Omental fat pad (tissue), 4 donors: ENCODE measurements around the gene CTAGE6. TPM values are rescaled to one million over a fixed set of nuclear protein-coding genes. Genes with fewer than 3 reads are reported as not detected.
A peak's percentile ranks its signal among the peaks of the same experiment; 100 is the strongest.
"Not testable (repeated sequence)": the region's sequence is repeated elsewhere in the genome, so short reads cannot be mapped to it uniquely, and the experiment has no call there.

Experiments
- ATAC-seq: fragments of 150-250 bp; one replicate; pipeline ENCODE4 v1.9.1; 2016; ENCODE audit warnings: mild to moderate bottlenecking, moderate library complexity; ENCODE audit not compliant: low FRiP score
- DNase-seq: peaks from one replicate; pipeline ENCODE4 v3.0.0-alpha.2; 2019; ENCODE audit warnings: low spot score
- total RNA-seq, 4 donors: library from RNA; depleted of rRNA; stranded (reverse); fragments of >200 nt; gene quantifications; one replicate each; pipeline ENCODE4 v1.1.0, GENCODE V29; 2016

The CTAGE6 gene
- total RNA-seq, result 1 to 10 TPM in 1 of 4 donors, under 1 TPM in 2, not detected in 1; 0.38 to 3.3 (median 0.48) TPM

DNA sequence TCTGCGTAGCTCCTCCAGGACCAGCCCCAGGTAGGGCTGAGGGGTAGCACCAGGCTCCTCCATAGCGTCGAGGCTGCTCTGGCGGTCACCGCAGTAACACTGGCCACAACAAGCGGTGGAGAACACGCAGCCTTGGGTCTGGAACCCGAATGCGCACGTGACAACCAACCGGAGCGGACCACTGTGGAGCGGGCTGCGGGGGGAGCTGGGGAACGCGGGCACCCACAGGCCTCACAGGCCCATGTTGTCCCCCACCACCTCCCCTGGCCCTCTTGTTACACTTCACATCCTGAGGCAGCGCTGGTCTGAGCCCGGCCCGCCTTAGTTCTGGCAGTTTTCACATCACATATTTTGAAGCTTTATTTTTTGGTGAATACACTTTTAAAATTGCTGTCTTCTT is at the start of gene CTAGE6:
Gene CTAGE6 (minus strand): TSS at position 101 of the 400 bp plus-strand sequence. CDS start 38 bp downstream, at position 63.
- DNase-seq, ATAC-seq: not testable (repeated sequence)

DNA sequence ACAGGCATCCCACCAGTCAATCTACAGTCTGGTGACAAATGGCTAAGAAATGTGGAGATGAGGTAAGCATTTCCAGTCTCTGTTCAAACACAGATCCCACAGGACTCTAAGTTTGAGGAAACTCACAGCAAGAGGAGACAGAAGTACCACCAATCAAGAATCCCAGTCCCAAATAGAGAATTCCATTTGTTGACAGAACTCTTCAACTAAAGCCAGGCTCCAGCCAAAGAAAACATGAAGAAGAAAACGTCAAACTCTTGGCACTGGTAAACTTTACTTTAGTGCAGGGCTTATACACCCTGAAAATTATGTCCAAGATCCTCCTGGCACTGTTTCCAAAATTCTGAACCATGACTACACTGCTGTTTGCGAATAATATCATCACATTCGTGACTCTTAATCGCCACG is 49.2 kb upstream of the CTAGE6 start:
- peak; percentile 83 for ATAC-seq
- not testable (repeated sequence) for DNase-seq

DNA sequence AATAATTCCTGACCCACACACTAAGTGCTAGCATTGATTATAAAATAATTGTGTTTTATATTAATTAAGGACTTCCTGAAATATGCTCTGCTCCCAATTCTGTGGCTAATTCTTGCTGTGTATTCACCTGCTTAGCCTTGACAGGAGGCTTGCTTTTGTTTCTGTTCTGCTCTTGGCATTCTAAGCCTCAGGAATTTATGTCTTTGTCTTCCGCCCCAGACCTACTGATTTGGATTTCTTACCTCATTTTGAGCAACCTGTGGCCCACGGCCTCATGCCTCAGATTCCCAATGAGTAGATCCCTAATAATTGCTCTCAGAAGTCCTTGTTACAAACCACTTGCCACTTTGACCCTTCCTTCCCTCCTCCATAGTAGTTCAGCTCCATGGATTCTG is 40.4 kb upstream of the CTAGE6 start:
- DNase-seq, ATAC-seq: not testable (repeated sequence)

- ATAC-seq, DNase-seq: not testable (repeated sequence)
These were observed 39.8 kb upstream of the CTAGE6 start for GRCh38 chr7:143797119-143797895.

DNA sequence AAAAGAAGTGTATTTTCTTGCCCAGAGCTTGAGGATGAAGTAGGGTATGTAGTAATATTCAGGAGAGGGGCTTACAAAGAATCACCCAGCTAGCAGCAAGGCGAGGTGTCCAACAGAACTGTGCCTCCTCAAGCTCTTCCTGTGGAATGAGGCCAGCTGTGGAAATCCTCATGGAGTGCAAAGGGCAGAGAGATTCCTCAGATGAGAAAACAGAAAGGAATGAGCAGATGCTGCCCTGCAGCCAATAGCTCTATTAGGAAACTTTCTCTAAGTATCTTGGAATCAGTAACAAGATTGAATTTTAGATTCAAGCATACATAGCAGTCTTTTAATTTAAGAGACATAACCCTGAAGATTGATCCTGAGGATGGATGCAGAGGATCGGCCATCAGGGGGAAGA is 38.2 kb upstream of the CTAGE6 start:
- DNase-seq, result not testable (repeated sequence)
- peak; percentile 68 for ATAC-seq

DNA sequence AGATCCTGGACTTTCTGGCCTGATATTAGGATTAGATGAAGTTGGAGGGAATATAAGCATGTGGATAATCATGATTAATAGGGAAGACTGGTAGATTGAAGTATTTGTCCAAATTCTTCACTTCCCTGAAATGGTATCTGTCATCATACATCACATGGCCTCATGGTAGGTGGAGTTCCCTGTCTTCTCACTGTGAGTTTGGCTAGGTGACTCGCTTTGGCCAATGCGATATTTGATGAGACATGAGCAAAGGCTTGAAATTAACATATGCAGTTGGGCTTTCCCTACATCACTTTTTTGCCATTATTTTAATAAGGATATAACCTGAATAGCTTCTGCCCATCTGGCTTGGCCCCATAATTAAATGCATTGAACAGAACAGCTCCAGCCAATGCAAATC is 35.1 kb upstream of the CTAGE6 start:
- not testable (repeated sequence) for ATAC-seq, DNase-seq

DNA sequence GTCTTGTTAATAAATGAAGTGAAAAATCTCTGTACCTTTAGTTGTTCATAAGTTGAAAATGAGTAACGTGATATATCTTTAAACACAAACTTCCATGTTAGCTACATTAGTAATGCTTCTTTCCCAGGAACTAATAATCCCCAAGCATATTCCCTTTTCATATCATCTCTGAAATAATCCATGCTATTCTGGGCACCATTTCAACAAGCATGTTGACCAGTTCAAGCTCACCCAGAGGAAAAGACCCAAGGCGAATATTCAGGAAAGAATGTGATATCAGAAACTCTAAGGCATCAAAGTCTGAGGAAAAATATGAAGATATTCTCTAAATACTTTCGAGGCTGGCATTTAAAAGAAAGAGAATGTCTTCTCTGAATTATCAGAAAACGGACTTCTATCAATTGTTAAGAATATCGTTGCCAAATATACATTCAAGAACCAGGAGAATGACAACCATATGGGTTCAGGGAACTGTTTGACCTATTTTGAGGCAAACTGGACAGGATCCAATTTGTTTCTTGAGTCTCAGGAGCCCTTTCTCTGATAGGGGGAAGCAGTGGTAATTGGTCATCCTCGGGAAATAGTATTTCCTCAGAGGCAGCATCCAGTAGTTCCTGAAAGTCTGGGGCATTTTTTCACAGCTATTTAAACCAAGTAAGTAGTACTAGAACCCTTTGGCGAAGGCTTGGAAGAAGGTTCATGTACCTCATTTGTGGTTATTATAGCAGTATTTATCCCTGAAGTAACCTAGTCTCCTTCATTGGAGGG is 28.1 kb upstream of the CTAGE6 start:
- not testable (repeated sequence) for DNase-seq, ATAC-seq

DNA sequence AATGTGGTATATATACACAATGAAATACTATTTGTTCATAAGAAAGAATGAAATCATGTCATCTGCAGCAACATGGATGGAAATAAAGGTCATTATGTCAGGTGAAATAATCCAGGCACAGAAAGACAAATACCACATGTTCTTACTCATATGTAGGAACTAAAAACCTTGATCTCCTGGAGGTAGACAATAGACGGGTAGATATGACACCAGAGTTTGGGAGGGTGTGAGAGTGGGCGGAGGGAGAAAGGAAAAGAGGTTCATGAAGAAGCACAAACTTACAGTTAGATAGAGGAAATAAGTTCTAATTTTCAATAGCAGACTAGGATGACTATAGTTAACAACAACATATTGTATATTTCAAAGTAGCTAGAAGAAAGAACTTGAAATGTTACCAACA is 22.1 kb upstream of the CTAGE6 start:
- not testable (repeated sequence) for DNase-seq, ATAC-seq

DNA sequence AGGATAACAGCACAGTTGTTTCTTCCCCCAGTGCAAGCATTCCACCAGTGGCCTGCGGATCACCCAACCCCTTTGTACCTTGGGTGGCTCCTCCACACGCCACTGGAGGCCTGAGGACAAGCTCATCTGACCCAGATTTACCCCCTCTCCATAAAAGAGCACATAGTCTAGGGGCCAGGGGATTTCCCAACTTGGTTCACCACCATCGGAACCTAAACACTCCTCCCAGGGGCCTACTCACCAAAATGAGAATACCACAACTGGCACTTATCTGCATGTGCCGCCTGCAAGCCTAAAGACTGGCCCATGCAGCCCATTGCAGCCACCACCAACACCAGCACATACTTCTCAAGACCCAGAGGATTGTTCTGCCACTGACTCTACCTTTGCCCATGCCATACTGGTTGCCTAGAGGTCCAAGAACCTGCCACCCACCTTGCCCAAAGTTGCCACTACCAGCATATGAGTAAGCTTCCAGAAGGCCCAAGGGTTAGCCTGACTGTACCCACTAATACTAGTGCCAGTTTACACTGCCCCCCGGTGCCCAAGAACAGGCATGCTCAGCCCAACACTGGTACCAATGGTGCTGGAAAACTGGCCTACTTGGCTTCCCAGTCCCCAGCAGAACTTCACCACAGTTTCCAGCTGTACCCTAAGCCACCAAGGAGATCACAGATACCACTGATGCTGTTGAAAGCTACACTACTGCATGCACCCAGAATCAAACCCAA is 15.4 kb upstream of the CTAGE6 start:
- ATAC-seq, DNase-seq: not testable (repeated sequence)

GRCh38 chr7:143767531-143767930 is 10.0 kb upstream of the CTAGE6 start:
- not testable (repeated sequence) for ATAC-seq, DNase-seq

DNA sequence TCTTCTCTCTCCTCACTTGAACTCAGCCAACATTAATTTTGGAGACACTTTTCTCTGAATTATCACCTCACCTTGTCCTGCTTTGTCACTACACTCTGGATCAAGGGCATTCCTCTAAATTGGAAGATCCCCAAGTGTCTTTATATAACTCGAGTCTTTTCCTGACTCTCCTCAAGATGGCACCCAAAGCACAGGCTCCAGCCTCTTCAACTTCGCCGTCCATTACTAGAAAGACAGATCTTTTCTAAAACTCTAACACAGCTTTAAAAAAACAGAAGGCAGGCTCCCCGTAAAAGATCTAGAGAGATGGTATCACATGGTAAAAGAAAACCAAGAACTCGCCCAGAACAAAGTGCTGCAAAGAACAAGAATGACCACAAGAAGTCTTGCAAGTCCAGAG is 8.2 kb upstream of the CTAGE6 start:
- not testable (repeated sequence) for DNase-seq, ATAC-seq

GRCh38 chr7:143763065-143763464 is 5.6 kb upstream of the CTAGE6 start:
- not testable (repeated sequence) for ATAC-seq

DNA sequence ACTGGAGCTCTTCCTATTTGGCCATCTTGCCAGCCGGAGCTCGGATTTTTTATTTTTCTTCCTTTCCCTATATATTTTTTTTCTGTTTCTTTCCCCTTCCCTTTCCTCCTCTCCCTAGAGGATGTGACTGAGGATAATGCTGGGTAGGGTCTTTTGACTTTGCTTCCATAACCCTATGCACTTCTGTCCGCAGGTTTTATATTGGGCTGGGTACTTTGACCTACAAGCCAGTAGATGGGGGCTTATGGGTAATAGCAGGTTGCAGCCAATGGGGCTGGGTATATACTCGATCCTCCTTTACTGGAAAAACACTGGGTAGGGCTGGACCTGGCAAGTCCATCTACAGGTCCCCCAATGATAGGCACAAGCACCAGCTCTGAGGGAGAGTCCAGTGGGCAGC is 12.2 kb downstream of the CTAGE6 start:
- not testable (repeated sequence) for DNase-seq, ATAC-seq

More at GRCh38 chr7:143763065-143763464, 5.6 kb upstream of the CTAGE6 start:
- not testable (repeated sequence) for DNase-seq
